Adrenal gland (tissue), 12 donors: ENCODE measurements around the gene TEX2. TPM values are rescaled to one million over a fixed set of nuclear protein-coding genes. Genes with fewer than 3 reads are reported as not detected.

Experiments
- DNase-seq, 7 donors: peaks; one replicate each; pipeline ENCODE4 v3.0.0-alpha.2; 2019 to 2020
- H3K27ac ChIP-seq, 5 donors: fragments of 200-600 bp; sonication (generic) in 4 of 5; 1 replicate in 3 of 5; 2 replicates in 2 of 5; pipeline versions ENCODE4 v1.5.1 to v1.8.0; 2016 to 2020; ENCODE audit warnings: mild to moderate bottlenecking in 1 of 5
- H3K27me3 ChIP-seq: fragments of 200-600 bp; 2 replicates; pipeline ENCODE4 v1.8.0; 2021
- H3K36me3 ChIP-seq, 2 donors: fragments of 200-600 bp; replicated peaks in 1 of 2; 1 replicate in 1 of 2; 2 replicates in 1 of 2; pipeline versions ENCODE4 v1.5.1 to v1.8.0; 2018 to 2022
- H3K4me1 ChIP-seq, 2 donors: fragments of 200-600 bp; replicated peaks in 1 of 2; 1 replicate in 1 of 2; 2 replicates in 1 of 2; pipeline versions ENCODE4 v1.5.1 to v1.8.0; 2018 to 2021
- H3K4me3 ChIP-seq, 4 donors: fragments of 200-600 bp; sonication (generic) in 3 of 4; one replicate each; pipeline ENCODE4 v1.5.1; 2016 to 2018
- H3K9me3 ChIP-seq, 3 donors: fragments of 200-600 bp; sonication (generic) in 1 of 3; replicated peaks in 1 of 3; 1 replicate in 2 of 3; 2 replicates in 1 of 3; pipeline versions ENCODE4 v1.5.1 to v1.8.0; 2016 to 2021
- CTCF ChIP-seq, 6 experiments: fragments of 450-650 bp in 4 of 6; fragments of 200-600 bp in 2 of 6; sonication (generic) in 1 of 6; IDR thresholded peaks; 1 replicate in 5 of 6; 2 replicates in 1 of 6; pipeline versions ENCODE4 v1.5.1 to v1.8.0; 2016 to 2021; ENCODE audit warnings: antibody characterized with exemption in 6 of 6, mild to moderate bottlenecking in 2 of 6, moderate library complexity in 1 of 6
- POLR2A ChIP-seq, 2 donors: fragments of 450-650 bp; IDR thresholded peaks; one replicate each; pipeline ENCODE4 v1.6.1; 2017; ENCODE audit warnings: antibody characterized with exemption in 2 of 2, mild to moderate bottlenecking in 2 of 2, moderate library complexity in 1 of 2
- WGBS, 4 donors: extraction: QIAGEN DNeasy Blood & Tissue Kit in 2 of 4; methylation state at CpG; one replicate each; pipeline versions ENCODE4 v1.1.5 to v1.1.7; 2013 to 2017; 5-methylcytosine and 5-hydroxymethylcytosine counted together
- intact Hi-C, 2 donors: fragments of 100-400 bp; cut with DNase I; formaldehyde crosslinking; loops; one replicate each; pipeline versions ENCODE4 v1.14.1 to v1.15.0; 2022 to 2023
- polyA plus RNA-seq, 3 donors: library from polyadenylated mRNA; stranded (reverse); fragments of 200-250 nt in 2 of 3; fragments of 350-450 nt in 1 of 3; fragmentation: Illumina TruSeq in 1 of 3; extraction: RNeasy Lipid Tissue Mini Kit (QIAGEN cat#74804) in 1 of 3; gene quantifications; one replicate each; pipeline ENCODE4 v1.2.3, GENCODE V29; 2013 to 2014
- total RNA-seq, 9 donors: library from RNA; depleted of rRNA in 4 of 9; stranded (reverse); fragments of >200 nt in 4 of 9; fragments of 120-200 nt in 1 of 9; fragmentation: NEBNext Ultra II Directional in 1 of 9; extraction: Animal tissue kit (Norgen Biotek cat#: 25700) in 1 of 9; gene quantifications; one replicate each; pipeline versions ENCODE4 v1.1.0 to v1.2.4, GENCODE V29; 2013 to 2023
- donor health status: healthy with polysubstance abuse.
- donor health status: Bipolar disorder and iron deficiency.
- donor health status: DM: yes; HTN: yes; CAD: no.
- donor health status: DM: no; HTN: no; CAD: no.
- donor health status: DM: no; HTN: no; CAD: no.
- donor health status: DM: yes; HTN: yes; CAD: no.

Gene TEX2
- total and polyA plus RNA-seq, 12 donors, result 12.0 to 91.5 (median 62.5) TPM

GRCh38 chr17:64155129-64155528, 107.9 kb downstream of the TEX2 start:
- Histone ChIP-seq H3K27ac (peak overlapping the region; percentile 71 to 93 (median 92)), H3K9me3 (no peaks in the 10 kb centered on the region), H3K4me3 (no peak overlapping the region), H3K4me1 (peaks cover 21 to 44% of the 10 kb centered on the region in 2 donors), H3K36me3 (peaks cover 0 to 8% of the 10 kb centered on the region in 2 donors), H3K27me3 (no peaks in the 10 kb centered on the region)
- 84 to 91% (median 88%) methylated on average over 7 of the region's 7 CpGs for WGBS, 4 donors
- peak in 3 of 7 donors; percentile 14 to 42 (median 21) for DNase-seq
- intact Hi-C loops, result loop anchor here in 1 of 2 donors (10.0 kb wide), 1 partner anchor 120 kb away; no protein-coding TSS in a partner anchor
- TF ChIP-seq CTCF (IDR thresholded peaks at IDR 0.05) (no peak), POLR2A (IDR thresholded peaks at IDR 0.05) (no peak)

- Histone ChIP-seq H3K36me3 (peaks cover 0 to 8% of the 10 kb centered on the region in 2 donors), H3K9me3 (no peaks in the 10 kb centered on the region), H3K27me3 (no peaks in the 10 kb centered on the region), H3K4me1 (peaks cover 21 to 46% of the 10 kb centered on the region in 2 donors), H3K27ac (peak overlapping the region in 4 of 5 donors; percentile 4 to 93 (median 82)), H3K4me3 (no peak overlapping the region)
- TF ChIP-seq CTCF (IDR thresholded peaks at IDR 0.05) (no peak), POLR2A (IDR thresholded peaks at IDR 0.05) (no peak)
- peak in 3 of 7 donors; percentile 21 to 48 (median 26) for DNase-seq
- WGBS, 4 donors, result 57 to 92% (median 83%) methylated on average over 7 to 9 of the region's 9 CpGs
- intact Hi-C loops, result loop anchor here in 1 of 2 donors (10.0 kb wide), 1 partner anchor 120 kb away; no protein-coding TSS in a partner anchor
Observed at GRCh38 chr17:64154717-64155116, 108.3 kb downstream of the TEX2 start.

GRCh38 chr17:64154313-64154695, 108.8 kb downstream of the TEX2 start:
- intact Hi-C loops, result loop anchor here in 1 of 2 donors (10.0 kb wide), 1 partner anchor 120 kb away; no protein-coding TSS in a partner anchor
- H3K27ac ChIP-seq, result peak overlapping the region in 2 of 5 donors; percentile 92 to 93
- WGBS, 4 donors, result 43 to 58% (median 56%) methylated on average over 4 of the region's 4 CpGs

More at GRCh38 chr17:64154313-64154695, 108.8 kb downstream of the TEX2 start:
- Histone ChIP-seq H3K4me1 (peaks cover 21 to 46% of the 10 kb centered on the region in 2 donors), H3K36me3 (peaks cover 0 to 8% of the 10 kb centered on the region in 2 donors), H3K27me3 (no peaks in the 10 kb centered on the region), H3K4me3 (no peak overlapping the region), H3K9me3 (no peaks in the 10 kb centered on the region)
- TF ChIP-seq CTCF (IDR thresholded peaks at IDR 0.05), result no peak
- TF ChIP-seq POLR2A (IDR thresholded peaks at IDR 0.05), result no peak
- peak in 3 of 7 donors; percentile 20 to 49 (median 20) for DNase-seq
